Smooth muscle cell of the brain vasculature (primary cell): Measurements from ENCODE around the gene KIAA0040.

Experiments
- DNase-seq: peaks from one replicate; pipeline ENCODE4 v3.0.0-alpha.2; 2012; ENCODE audit warnings: low read depth, low spot score

The KIAA0040 gene

DNA sequence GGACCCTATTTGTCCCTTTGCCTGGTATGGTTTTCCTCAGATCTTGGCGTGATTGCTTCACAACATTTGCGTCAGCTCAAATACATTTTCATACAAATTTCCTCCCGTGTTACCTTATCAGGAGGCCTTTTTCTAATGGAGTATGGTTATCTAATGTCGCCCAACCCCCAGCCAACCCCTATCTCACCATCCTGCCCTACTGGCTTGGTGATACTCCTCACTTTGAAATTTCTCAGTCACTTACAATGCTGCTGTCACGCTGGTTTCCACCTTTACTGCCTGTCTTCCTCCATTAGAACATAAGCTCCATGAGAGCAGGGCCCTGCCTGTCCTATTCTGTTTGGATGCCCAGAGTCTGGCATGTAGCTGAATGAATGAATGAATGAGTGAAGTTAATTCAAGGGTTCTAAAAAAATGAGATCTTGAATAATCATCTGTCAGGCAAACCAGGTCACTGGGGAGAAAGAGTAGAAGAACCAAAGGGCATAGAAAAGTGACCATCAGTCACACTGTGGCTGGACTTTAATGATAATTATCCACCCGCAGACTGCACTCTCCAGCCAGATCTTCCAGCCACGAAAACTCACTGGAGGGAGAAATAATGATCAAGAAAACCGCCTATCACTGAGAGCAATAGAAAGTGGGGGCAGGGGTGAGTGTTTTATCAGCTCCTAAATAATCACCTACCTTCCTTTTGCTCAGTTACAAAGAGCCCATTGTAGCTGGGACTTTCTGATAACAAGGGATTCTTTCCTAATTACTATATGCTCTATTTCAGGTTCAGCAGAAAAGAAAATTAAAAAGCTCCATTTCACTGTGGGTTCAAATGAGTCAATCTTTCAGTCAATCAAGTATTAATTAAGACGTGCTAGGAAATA lies 21.3 kb downstream of the KIAA0040 start:
- DNase-seq, result no peak

DNA sequence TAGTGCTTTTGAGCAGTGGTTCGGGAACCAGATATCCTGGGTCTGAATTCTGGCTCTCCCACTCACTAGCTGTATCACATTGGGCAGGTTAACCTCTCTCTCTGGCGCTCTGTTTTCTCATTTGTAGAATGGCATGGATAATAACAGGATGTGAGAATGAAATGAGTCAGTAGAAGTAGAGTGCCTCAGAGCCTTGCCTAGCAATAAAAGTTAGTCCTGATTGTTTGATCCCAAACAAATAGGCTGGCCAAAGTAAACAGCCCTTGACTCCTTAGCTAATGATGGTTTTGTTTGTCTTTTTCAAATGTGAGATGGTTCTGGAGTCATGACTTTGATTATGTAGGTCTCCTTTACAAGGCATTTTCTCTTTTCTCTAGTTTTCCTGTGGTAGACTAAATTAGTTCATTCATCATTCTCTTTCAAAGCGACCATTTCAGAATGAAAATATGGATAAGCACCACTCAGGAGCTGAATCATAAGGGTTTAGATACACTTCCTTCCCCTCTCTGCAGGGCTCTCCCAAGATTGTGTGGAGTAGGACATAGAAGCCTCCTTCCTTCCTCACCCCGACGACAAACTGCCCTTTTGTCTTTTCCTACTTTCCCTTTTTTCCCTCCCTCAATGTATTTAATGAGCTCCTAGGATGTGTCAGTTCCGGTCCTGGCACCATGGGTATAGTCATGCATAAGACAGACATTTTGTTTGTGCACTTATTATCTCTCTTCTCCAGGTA lies 23.1 kb downstream of the KIAA0040 start:
- DNase-seq, result no peak

DNA sequence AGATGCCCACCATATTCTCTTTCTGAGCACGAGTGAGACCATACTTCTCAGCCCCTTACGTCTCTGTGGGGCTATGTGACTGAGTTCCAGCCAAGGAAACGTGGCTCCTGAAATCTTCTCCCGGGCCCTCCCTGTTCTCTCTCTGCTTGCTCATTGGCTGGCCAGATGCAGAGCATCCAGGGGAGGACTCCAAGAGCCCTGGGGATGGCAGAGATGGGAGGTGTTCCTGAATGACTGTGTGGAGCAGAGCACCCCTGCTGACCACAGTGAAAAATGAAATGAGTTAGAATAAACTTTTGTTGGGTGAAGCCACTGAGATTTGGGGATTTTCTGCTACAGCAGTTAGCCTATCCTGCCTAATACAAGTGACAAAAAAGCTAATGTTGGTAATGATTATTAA lies 23.8 kb downstream of the KIAA0040 start:
- DNase-seq, result no peak

GRCh38 chr1:175167861-175168260 lies 24.7 kb downstream of the KIAA0040 start:
- no peak for DNase-seq

DNA sequence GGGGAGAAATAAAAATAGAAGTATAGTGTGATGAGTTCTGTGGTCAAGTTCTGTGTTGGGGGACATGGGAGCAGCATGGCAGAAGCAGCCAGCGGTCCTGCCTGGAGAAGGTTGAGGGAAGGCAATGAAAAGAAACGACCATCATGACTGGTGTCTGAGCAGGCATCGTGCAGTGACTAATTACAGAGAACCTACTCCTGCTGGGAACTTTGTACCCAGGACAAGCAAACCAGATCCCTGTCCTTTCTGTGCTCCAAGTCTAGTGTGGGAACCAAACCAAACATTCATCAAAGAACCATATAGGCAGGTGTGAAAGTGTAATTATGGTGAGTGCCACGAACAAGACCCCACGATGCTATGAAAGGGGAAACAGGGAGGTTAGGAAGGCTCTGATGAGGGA lies 25.8 kb downstream of the KIAA0040 start:
- DNase-seq, result no peak

DNA sequence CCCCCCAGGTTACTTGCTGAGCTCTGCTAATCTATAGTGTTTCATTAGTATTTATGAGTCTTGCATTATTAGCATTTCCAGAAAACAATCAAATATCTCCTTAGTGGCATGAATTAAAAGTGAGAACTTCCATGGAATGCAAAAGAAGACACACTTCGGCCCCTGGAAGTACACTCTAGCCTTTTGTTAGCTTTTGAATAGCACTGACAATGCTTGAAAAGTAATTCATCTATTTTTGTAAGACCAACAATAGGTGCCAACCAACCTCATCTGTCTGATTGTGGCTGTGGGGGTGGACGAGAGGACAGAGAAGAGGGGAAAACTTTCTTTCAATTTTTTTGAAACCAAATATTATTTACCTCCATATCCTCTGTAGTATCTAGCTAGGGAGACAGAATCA lies 27.8 kb downstream of the KIAA0040 start:
- no peak for DNase-seq

- no peak for DNase-seq
These were observed 28.9 kb downstream of the KIAA0040 start for GRCh38 chr1:175163702-175164101.

- no peak for DNase-seq
These were observed 29.6 kb downstream of the KIAA0040 start for GRCh38 chr1:175162955-175163354.

DNA sequence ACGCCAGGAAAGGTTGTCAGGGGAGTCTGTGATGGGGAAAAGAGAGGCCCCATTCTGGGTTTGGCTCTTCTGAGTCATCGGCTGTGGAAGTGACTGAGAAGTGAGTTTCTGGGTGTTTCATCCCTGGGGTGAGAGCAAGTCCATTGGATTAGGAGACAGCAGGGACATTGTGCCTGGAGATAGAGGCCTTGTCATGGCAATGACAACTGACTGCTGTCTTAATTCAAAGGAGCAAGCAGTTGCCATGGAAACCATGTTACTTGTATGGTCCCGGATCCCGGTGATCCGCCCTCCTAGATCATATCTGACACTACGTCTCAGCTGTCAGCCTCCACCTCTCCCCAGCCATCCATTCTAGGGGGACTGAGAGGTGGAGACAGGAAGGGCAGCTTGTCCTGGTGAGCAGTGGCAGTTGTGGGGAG lies 34.4 kb downstream of the KIAA0040 start:
- DNase-seq, result no peak

- DNase-seq, result no peak
These were observed 35.4 kb downstream of the KIAA0040 start for GRCh38 chr1:175157200-175157599.

DNA sequence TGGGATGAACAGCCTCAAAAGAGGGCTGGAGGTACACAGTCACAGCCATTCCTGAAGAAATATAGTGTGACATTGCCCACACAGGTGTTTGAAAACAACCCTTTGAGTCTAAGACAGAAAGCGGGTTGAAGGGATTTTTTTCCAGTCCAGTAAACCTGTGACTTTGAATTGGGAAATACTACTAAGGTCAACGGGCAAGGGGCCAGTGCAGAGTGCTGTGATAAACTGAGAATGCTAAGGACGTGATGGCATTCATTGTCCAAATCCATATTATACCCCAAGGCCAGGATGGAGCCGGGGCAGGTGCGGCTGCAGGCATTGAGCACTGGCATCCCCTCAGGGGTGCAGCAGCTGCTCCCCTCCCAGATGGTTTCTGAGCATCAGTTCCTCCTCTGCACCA lies 36.6 kb downstream of the KIAA0040 start:
- DNase-seq, result no peak

- no peak for DNase-seq
These were observed 37.1 kb downstream of the KIAA0040 start for GRCh38 chr1:175155473-175155856.

DNA sequence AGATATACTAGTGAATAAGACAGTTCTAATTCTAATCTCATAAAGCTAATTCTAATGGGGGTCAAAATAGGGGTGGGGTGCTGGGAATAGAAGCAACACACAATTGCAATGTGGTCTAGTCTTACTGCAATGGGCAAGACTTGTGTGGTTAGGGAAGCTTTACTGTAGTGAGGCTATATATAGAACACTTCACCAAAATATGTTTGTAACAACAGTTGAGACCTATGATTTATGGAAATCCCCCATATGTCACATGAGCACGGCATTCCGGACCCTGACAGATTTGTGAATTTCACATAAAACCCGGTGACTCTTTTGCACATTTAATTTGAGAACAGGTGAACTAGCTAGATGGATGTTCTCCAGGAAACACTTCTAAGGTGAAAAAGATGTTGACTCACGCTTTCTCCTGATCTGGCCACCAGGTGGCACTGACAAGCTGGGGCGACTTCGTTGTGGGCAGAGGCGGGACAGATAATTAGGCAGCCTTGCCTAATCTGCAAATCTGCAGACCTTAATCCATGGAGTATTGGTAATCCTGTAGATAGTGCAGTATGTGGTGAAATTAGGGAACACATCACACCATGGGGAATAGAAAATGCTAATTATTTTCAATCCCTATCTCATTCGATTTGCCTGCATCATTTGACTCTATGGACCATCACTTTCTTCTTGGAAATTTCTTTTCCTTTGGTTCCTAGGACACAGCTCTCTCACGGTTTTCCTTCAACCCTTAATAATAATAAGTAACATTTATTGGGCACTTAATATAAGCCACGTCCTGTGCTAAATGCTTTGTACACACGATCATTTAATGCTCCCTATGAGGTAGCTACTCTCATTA lies 37.7 kb downstream of the KIAA0040 start:
- no peak for DNase-seq

DNA sequence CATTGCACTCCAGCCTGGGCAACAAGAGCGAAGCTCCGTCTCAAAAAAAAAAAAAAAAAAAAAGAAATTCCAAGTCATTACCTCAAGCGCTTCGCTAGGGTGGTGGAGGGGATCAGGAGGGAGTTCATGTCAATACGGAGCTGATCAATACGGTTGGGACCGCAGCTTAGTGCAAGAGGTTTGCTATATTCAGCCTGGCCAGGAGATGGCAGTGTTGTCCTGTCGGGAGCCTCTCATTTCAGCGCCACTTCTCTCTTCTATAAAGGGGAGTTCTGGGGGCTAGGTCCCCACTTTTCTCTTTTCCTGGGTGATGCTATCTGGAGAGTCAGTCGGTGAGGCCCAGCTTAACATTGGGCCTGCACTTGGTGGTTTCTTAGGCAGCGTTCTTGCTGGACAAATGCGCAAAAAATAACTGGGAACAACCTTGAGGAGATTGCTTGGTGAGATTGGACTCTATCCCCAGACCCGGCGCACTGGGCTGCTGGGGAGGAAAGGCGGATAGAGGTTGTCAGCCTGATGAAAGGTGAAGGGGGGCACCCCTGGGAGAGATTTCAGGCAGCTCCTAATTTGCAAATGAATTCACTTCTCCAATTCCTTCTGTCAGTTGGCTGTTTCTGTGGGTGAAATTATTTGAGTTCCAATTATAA lies 40.4 kb downstream of the KIAA0040 start:
- no peak for DNase-seq

- DNase-seq, result no peak
These were observed 41.8 kb downstream of the KIAA0040 start for GRCh38 chr1:175150596-175151319.

DNA sequence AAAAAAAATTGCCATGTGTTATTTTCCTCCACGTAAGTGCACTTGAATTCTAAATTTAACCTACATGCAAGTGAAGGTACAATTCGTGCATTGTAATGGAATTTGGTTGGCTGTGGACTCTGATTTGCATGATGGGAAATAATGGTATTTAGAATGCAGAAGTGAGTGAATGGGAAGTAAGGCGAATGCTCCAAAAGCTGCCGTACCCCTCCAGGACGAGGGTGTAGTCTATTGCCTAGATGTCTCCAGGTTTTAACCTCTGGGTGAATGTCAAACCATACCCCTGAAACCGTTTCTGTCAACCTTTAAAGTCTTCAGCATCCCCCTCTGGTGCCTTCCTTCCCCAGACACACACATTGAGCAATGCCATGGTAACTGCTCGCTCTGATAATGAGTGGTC lies 44.5 kb downstream of the KIAA0040 start:
- no peak for DNase-seq

DNA sequence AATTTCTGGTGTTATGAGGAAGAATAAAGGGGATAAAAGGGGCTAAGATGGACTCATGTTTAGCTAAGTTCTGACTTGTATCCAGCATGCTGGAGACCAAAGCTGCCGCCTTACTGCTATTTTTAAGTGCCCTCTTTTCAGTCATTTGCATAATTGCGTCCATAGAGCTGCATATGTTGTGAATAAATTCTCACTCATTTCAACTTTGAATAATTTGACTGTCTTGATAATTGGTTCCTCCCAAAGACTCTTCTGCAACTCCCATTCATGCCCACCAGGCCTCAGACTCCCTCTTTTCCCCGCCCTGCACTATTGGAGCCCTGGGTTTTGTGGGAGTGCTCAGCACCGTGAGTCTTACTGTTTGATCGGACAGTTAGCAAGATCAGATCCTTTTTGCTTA lies 45.0 kb downstream of the KIAA0040 start:
- DNase-seq, result no peak

- DNase-seq, result no peak
These were observed 45.9 kb downstream of the KIAA0040 start for GRCh38 chr1:175146529-175147213.

GRCh38 chr1:175145899-175146528 lies 46.6 kb downstream of the KIAA0040 start:
- DNase-seq, result no peak

DNA sequence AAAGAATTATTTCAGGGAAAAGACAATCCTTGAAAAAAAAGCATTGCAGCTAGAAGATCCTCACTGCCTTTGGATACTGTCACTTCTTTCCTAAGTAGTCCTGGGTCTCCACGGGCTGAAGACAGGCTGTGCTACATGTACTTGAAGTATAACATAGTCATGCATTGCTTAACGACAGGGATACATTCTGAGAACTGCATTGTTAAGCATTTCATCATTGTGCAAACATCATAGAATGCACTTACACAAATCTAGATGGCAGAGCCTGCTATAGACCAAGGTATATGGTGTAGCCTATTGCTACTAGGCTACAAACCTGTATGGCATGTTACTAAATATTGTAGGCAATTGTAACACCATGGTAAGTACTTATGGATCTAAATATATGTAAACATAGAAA lies 54.0 kb downstream of the KIAA0040 start:
- DNase-seq, result no peak
